Liver (tissue), 9 donors: ENCODE data around the gene BET1. TPM values are rescaled to one million over a fixed set of nuclear protein-coding genes. Genes with fewer than 3 reads are reported as not detected.

Experiments used
- DNase-seq: peaks from one replicate; pipeline ENCODE4 v3.0.0-alpha.2; 2017; ENCODE audit warnings: low spot score
- H3K27ac ChIP-seq, 2 donors: one replicate each; pipeline ENCODE4 v1.7.0; 2013; ENCODE audit warnings: inconsistent platforms in 2 of 2, low read length in 2 of 2, control low read depth in 1 of 2, low read depth in 1 of 2, mild to moderate bottlenecking in 1 of 2
- H3K27me3 ChIP-seq, 4 donors: one replicate each; pipeline versions ENCODE4 v1.6.1 to v1.7.0; 2013; ENCODE audit warnings: low read length in 3 of 4, inconsistent platforms in 1 of 4, mild to moderate bottlenecking in 1 of 4, moderate library complexity in 1 of 4; ENCODE audit not compliant: control insufficient read depth in 4 of 4, insufficient read depth in 4 of 4
- H3K36me3 ChIP-seq, 4 donors: one replicate each; pipeline versions ENCODE4 v1.6.1 to v1.7.0; 2013; ENCODE audit warnings: low read length in 3 of 4, mild to moderate bottlenecking in 3 of 4, low read depth in 1 of 4, moderate library complexity in 1 of 4; ENCODE audit not compliant: control insufficient read depth in 4 of 4, insufficient read depth in 3 of 4
- H3K4me1 ChIP-seq, 4 donors: one replicate each; pipeline versions ENCODE4 v1.6.1 to v1.7.0; 2013; ENCODE audit warnings: low read length in 3 of 4, mild to moderate bottlenecking in 3 of 4, moderate library complexity in 1 of 4; ENCODE audit not compliant: control insufficient read depth in 4 of 4, insufficient read depth in 4 of 4
- H3K4me3 ChIP-seq, 3 donors: one replicate each; pipeline versions ENCODE4 v1.6.1 to v1.7.0; 2013; ENCODE audit warnings: low read length in 3 of 3, control low read depth in 1 of 3, low read depth in 1 of 3, mild to moderate bottlenecking in 1 of 3
- H3K9ac ChIP-seq, 2 donors: one replicate each; pipeline ENCODE4 v1.7.0; 2013; ENCODE audit warnings: low read length in 2 of 2, mild to moderate bottlenecking in 2 of 2, moderate library complexity in 2 of 2, control low read depth in 1 of 2, low read depth in 1 of 2
- H3K9me3 ChIP-seq, 4 donors: one replicate each; pipeline versions ENCODE4 v1.6.1 to v1.7.0; 2013; ENCODE audit warnings: low read length in 3 of 4; ENCODE audit not compliant: control insufficient read depth in 4 of 4
- ATF3 ChIP-seq: IDR thresholded peaks from 2 replicates; pipeline ENCODE4 v1.6.1; 2016; ENCODE audit warnings: antibody characterized with exemption
- CTCF ChIP-seq: fragments of 150-350 bp; IDR thresholded peaks from 2 replicates; pipeline ENCODE4 v1.5.1; 2017; ENCODE audit warnings: improper control_type of control experiment, low read depth, low read length; ENCODE audit not compliant: missing input control
- FOXA1 ChIP-seq: IDR thresholded peaks from 2 replicates; pipeline ENCODE4 v1.6.1; 2016; ENCODE audit warnings: antibody characterized with exemption
- FOXA2 ChIP-seq: IDR thresholded peaks from 2 replicates; pipeline ENCODE4 v1.6.1; 2016; ENCODE audit warnings: antibody characterized with exemption
- GABPA ChIP-seq, 2 donors: IDR thresholded peaks in 1 of 2; conservative IDR thresholded peaks in 1 of 2; 2 replicates each; pipeline ENCODE4 v1.6.1; 2016; ENCODE audit warnings: antibody characterized with exemption in 2 of 2, mild to moderate bottlenecking in 1 of 2, moderate library complexity in 1 of 2
- HNF4G ChIP-seq: IDR thresholded peaks from 2 replicates; pipeline ENCODE4 v1.6.1; 2016; ENCODE audit warnings: antibody characterized with exemption
- JUND ChIP-seq, 2 donors: IDR thresholded peaks; 2 replicates each; pipeline ENCODE4 v1.6.1; 2016; ENCODE audit warnings: antibody characterized with exemption in 2 of 2
- MAX ChIP-seq: IDR thresholded peaks from 2 replicates; pipeline ENCODE4 v1.6.1; 2016; ENCODE audit warnings: antibody characterized with exemption
- NR2F2 ChIP-seq: IDR thresholded peaks from 2 replicates; pipeline ENCODE4 v1.6.1; 2016; ENCODE audit warnings: antibody characterized with exemption
- RAD21 ChIP-seq, 2 donors: IDR thresholded peaks; 2 replicates each; pipeline ENCODE4 v1.6.1; 2016; ENCODE audit warnings: antibody characterized with exemption in 2 of 2, mild to moderate bottlenecking in 2 of 2
- REST ChIP-seq: IDR thresholded peaks from 2 replicates; pipeline ENCODE4 v1.6.1; 2016; ENCODE audit warnings: antibody characterized with exemption, mild to moderate bottlenecking
- RXRA ChIP-seq, 2 donors: IDR thresholded peaks; 2 replicates each; pipeline ENCODE4 v1.6.1; 2017 to 2018; ENCODE audit warnings: antibody characterized with exemption in 2 of 2, mild to moderate bottlenecking in 1 of 2
- SP1 ChIP-seq: IDR thresholded peaks from 2 replicates; pipeline ENCODE4 v1.6.1; 2018; ENCODE audit warnings: antibody characterized with exemption, mild to moderate bottlenecking
- TAF1 ChIP-seq: conservative IDR thresholded peaks from 2 replicates; pipeline ENCODE4 v1.6.1; 2016; ENCODE audit warnings: antibody characterized with exemption, mild to moderate bottlenecking
- YY1 ChIP-seq: IDR thresholded peaks from 2 replicates; pipeline ENCODE4 v1.6.1; 2016; ENCODE audit warnings: antibody characterized with exemption, mild to moderate bottlenecking
- ZBTB33 ChIP-seq: IDR thresholded peaks from 2 replicates; pipeline ENCODE4 v1.6.1; 2016; ENCODE audit warnings: antibody characterized with exemption
- WGBS: extraction: QIAGEN DNeasy Blood & Tissue Kit; methylation state at CpG from one replicate; pipeline ENCODE4 v1.1.7; 2013; 5-methylcytosine and 5-hydroxymethylcytosine counted together
- polyA plus RNA-seq, 2 donors: library from polyadenylated mRNA; stranded (reverse) in 1 of 2; unstranded in 1 of 2; fragments of 200-250 nt in 1 of 2; fragments of >200 nt in 1 of 2; fragmentation: Nextera tagmentation in 1 of 2; extraction: Ambion mirVana in 1 of 2; gene quantifications; one replicate each; pipeline versions ENCODE4 v1.2.1 to v1.2.3, GENCODE V29; 2013 to 2015
- total RNA-seq, 2 donors: library from RNA; depleted of rRNA; stranded (reverse); fragments of >200 nt; gene quantifications; one replicate each; pipeline ENCODE4 v1.2.3, GENCODE V29; 2014
- donor health status: healthy.
- donor health status: healthy.
- donor health status: healthy.
- donor health status: healthy.
- donor health status: healthy.

BET1 gene
- total and polyA plus RNA-seq, 4 donors = 12.7 to 23.9 (median 16.2) TPM

- Histone ChIP-seq H3K9me3 (no peaks in the 10 kb centered on the region), H3K36me3 (no peaks in the 10 kb centered on the region), H3K27me3 (no peaks in the 10 kb centered on the region), H3K4me3 (no peak overlapping the region), H3K9ac (no peak overlapping the region), H3K4me1 (no peaks in the 10 kb centered on the region), H3K27ac (no peak overlapping the region)
- DNase-seq = no peak
- no peak for TF ChIP-seq HNF4G
- no peak for TF ChIP-seq MAX
- TF ChIP-seq FOXA2 = no peak
- no peak for TF ChIP-seq CTCF
- TF ChIP-seq JUND (IDR thresholded peaks at IDR 0.05) = no peak
- no peak for TF ChIP-seq RAD21 (IDR thresholded peaks at IDR 0.05)
- no peak for TF ChIP-seq ATF3
- no peak for TF ChIP-seq ZBTB33
- TF ChIP-seq FOXA1 = no peak
- 88% methylated on average over 1 of the region's 1 CpG for WGBS
Observed at GRCh38 chr7:93973134-93973533, 31.0 kb downstream of the BET1 start.

GRCh38 chr7:93972029-93972725 lies 32.0 kb downstream of the BET1 start:
- WGBS = 78% methylated on average over 6 of the region's 6 CpGs

More at GRCh38 chr7:93972029-93972725, 32.0 kb downstream of the BET1 start:
- no peak for DNase-seq
- H3K4me3 ChIP-seq = no peak overlapping the region
- no peak for TF ChIP-seq MAX
- no peak for TF ChIP-seq RAD21 (IDR thresholded peaks at IDR 0.05)
- no peak for TF ChIP-seq RXRA (IDR thresholded peaks at IDR 0.05)
- no peak for TF ChIP-seq NR2F2
- no peak for TF ChIP-seq REST
- no peak for TF ChIP-seq FOXA2
- no peak for TF ChIP-seq ZBTB33
- TF ChIP-seq HNF4G = no peak
- no peak for TF ChIP-seq SP1
- TF ChIP-seq YY1 = no peak
- no peak for TF ChIP-seq CTCF
- TF ChIP-seq GABPA (IDR thresholded peaks at IDR 0.05 in 1 of 2, conservative IDR thresholded peaks at IDR 0.05 in 1 of 2) = no peak
- no peak for TF ChIP-seq TAF1
- TF ChIP-seq FOXA1 = no peak
- no peaks in the 10 kb centered on the region for H3K4me1 ChIP-seq
- H3K9me3 ChIP-seq = no peaks in the 10 kb centered on the region
- H3K27me3 ChIP-seq = no peaks in the 10 kb centered on the region
- H3K9ac ChIP-seq = no peak overlapping the region
- H3K36me3 ChIP-seq = no peaks in the 10 kb centered on the region
- no peak overlapping the region for H3K27ac ChIP-seq
